NCI-H2171 (cell line): ENCODE measurements around the gene FAM98C.
"Not testable (repeated sequence)": the region's sequence is repeated elsewhere in the genome, so short reads cannot be mapped to it uniquely, and the experiment has no call there.

Experiments used
- DNase-seq: peaks from one replicate; lab custom pipeline; 2025; lab: John Stamatoyannopoulos, UW

Gene FAM98C

DNA sequence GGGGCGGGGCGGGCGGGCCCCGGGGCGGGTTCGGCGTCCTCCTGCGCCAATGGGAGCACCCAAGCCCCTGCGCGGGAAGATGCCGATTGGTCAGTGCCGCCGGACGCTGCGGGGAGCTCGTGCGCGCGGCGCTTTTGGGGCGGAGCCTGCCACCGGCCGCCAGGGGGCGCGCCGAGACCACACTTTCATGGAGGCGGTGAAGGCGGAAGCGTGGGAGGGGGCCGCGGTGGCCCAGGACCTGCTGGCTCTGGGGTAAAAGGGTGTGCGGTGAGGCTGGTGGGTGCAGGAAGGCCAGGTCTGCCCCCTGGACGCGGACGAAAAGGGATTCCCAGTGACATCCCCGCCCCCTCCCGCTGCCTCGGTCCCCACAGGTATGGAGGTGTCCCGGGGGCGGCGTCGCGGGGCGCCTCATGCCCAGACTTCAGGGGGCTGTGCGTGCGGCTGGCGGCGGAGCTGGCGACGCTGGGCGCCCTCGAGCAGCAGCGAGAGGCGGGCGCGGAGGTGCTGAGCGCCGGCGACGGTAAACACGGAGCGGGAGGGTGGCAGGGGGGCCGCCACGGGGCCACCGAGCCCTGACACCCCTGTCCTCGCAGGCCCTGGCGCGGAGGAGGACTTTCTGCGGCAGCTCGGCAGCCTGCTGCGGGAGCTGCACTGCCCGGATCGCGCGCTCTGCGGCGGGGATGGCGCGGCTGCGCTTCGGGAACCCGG is at the start of gene FAM98C:
FAM98C (plus strand) TSS at position 127 of the 708 bp plus-strand sequence; CDS start at position 188, 61 bp downstream.
- DNase-seq: peak; percentile 97

DNA sequence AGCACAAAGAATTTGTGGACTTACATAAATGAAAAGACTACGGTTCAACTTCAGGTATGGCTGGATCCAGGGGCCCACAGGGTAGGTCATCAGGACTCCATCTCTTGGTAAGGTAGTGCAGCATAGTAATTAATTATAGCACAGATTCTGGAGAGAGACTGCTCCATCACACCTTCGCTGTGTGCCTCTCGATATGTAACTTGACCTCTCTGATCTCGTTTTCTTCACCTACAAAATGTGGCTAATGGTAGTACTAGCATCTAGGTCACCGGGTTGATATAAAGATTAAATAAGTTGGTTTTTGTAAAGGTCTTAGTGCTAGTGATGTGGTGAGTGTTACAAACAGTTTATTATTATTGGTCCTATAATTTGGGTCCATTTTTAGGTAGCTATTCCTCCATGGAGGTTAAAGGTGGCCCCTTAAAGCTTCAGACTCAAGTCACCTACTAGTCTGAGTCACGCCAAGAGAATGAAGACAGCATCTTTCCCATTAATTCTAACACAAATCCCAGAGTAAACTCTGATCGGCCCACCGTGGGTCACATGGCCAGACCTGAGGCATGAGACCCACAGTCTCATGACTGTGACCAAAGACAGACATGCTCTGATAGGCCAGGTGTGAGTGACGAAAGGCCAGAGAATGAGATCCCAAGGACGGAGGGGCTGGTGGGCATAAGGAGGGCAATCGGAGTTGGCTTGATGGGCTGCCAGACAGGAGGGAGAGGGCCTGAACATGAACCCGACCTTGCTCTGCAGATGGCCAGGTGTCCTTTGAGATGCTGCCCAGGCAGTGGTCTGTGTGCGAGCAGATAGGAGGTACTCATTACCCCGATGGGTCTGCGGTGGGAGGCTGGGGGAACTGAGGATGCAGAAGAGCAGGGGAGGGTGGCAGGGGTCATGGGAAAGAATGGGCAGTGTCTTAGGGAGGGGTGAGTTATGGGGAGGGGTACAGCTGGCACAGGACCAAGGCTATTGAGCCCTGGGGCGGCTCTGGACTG is 46.9 kb upstream of the FAM98C start:
- DNase-seq: no peak

DNA sequence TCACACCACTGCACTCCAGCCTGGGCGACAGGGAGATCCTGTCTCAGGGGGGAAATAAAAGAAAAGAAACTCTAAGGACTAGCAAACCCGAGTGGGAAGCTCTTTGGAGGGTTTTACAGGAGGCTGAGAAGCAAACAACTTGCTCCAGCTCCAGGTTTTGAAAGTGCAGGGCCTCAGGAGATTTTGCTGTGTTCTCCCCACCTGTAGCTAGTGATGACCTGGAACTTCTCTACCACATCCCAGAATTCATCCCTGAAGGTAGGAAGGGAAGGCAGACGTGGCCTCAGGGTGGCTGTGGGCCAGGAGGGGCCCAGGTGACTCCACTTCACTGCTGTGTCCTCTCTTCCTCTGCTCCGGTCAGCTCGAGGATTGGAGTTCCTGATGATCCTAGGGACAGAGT is 44.8 kb upstream of the FAM98C start:
- DNase-seq: no peak

DNA sequence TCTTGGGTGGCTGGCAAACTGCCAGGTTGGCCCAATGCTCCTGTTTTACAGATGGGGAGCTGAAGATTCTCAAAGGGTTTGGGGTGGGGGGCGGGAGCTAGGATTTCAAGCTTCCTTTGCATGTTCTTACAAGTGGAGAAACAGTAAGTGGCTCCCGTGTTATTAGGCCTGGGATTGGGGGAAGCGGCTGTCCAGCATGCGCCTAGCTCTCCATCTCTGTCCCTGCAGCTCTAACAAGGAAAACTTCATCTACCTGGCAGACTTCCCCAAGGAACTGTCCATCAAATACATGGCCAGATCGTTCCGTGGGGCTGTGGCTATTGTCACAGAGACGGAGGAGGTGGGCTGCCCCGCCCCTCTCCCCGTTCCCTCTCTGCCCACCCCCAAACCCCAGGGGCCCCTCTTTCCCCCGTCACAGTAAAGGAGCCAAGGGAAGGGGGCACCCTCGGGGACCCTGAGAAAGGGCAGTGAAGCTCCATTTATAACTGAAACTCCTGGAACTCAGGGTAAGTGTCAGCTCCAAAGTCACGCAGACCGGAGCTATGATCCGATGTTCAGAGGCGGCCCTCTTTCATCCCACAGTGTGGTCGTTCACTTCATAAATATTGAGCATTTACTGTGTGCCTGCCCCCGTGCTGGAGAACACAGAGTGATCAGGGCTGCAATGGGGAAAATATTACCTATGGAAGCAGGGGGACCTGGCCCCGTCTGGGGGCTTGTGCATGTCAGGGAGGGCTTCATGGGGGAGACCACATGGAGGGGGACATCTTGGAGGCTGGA is 43.5 kb upstream of the FAM98C start:
- no peak for DNase-seq

DNA sequence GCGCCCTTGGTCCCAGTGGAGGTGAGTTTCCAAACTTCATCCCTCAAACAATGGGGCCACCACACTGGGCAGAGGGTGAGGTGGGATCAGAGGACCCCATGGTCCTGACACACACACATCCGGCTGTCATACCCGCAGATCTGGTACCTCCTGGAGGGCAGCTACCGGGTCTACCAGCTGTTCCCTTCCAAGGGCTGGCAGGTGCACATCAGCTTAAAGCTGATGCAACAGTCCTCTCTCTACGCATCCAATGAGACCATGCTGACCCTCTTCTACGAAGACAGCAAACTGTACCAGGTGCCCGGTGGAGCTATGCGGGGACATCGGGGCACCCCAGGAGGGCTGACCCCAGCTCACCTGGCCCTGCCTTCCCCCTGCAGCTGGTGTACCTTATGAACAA is 42.5 kb upstream of the FAM98C start:
- no peak for DNase-seq

DNA sequence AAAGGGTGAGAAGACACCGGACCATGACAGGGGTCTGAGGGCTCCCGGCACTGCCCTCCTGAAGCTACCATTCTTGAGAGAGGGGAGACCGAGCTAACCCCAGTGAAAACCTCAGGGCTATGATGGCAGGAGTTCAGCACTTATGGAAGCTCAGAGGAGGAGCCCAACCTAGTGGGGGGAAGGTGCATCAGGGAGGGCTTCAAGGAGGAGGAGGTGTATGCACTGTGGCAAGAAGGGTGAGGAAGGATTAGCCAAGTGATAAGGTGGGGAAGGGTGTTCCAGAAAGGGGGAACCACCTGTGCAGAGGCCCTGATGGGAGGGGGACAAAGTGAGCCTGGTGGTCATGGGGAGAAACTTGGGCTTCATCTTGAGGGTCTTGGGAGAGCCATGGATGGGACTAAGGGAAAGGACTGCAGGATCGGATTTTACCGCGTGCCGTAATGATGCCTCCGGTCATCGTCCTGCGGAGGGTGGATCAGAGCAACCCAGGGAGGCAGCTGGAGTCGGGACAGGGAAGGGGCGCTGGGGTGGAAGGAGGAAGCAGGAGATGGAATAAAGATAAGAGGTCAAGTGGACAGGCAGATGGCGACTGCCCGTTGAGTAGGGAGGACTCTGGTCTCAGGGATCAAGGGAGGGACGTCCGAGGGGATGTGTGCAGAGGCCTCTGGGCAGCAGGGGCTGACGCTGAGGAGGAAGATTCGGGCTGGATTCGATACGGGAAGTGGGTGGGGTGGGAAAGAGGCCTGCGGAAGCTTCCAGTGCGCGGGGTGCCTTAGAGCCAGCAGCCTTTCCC is 41.9 kb upstream of the FAM98C start:
- DNase-seq: no peak

DNA sequence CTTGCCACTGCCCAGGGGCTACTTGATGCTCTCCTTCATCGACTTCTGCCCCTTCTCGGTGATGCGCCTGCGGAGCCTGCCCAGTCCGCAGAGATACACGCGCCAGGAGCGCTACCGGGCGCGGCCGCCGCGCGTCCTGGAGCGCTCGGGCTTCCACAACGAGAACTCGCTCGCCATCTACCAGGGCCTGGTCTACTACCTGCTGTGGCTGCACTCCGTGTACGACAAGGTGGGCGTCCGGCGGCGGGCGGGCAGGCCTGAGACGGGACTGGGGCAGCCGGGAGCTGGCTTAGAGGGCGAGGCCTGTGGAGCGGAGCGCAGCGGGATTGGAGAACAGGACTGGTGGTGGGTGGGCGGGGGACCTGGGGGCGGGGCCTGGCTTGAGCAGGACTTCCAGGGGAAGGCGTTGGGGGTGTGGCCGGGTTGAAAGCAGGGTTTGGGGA is 41.2 kb upstream of the FAM98C start:
- DNase-seq: peak; percentile 90

DNA sequence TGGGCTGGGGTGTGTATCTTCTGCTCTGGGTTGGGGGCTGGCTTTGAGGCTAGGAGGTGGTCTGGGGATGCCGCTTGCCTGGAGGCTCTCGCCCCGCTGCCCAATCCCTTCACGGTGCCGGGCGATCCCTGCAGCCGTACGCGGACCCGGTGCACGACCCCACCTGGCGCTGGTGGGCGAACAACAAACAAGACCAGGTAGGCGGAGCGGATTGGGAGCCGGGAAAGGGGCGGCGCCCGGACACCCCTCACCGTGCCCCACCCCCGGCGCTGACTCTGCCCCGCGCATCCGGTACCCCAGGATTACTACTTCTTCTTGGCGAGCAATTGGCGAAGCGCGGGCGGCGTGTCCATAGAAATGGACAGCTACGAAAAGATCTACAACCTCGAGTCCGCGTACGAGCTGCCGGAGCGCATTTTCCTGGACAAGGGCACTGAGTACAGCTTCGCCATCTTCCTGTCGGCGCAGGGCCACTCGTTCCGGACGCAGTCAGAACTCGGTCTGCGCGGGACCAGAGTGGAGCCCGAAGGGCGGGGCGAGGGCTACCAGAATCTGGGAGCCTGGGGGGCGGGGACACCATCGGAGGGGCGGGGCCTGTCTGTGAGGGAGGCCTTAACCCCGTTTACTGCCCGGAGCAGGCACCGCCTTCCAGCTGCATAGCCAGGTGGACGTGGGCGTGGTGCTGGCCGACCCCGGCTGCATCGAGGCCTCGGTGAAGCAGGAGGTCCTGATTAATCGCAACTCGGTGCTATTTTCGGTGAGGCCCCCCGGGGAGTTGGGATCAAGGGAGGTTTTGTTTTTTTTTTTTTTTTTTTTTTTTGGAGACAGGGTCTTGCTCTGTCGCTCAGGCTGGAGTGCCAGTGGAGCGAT is 40.6 kb upstream of the FAM98C start:
- DNase-seq: peak; percentile 80

DNA sequence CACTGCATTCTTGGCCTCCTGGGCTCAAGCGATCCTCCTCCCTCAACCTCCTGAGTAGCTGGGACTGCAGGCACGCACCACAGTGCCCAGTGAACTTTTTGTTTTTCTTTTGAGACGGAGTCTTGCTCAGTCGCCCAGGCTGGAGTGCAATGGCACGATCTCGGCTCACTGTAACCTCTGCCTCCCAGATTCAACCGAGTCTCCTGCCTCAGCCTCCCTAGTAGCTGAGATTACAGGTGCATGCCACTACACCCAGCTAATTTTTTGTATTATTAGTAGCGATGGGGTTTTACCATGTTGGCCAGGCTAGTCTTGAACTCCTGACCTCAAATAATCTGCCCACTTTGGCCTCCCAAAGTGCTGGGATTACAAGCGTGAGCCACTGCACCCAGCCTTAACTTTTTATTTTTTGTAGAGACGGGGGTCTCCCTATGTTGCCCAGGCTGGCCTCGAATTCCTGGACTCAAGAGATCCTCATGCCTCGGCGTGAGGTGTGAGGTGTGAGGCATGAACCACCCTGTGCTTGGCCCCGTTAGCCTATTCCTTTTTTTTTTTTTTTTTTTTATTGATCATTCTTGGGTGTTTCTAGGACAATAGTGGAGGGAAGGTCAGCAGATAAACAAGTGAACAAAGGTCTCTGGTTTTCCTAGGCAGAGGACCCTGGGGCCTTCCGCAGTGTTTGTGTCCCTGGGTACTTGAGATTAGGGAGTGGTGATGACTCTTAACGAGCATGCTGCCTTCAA is 39.8 kb upstream of the FAM98C start:
- DNase-seq: not testable (repeated sequence)

DNA sequence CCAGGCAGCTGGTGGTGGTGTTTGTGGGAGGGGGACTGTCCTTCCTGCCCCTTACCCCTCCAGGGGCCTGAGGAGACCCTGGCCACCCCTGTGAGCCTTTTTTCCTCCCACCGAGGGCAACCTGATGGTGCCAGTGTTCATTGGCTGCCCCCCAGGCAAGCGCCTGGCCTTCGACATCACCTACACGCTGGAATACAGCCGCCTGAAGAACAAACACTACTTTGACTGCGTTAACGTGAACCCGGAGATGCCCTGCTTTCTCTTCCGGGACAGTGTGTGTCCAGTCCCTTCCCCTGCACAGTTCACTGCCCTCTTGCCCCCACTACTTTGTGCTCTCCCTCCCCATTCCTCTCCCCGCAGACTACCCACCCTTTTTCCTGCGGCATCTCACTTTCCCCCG is 35.9 kb upstream of the FAM98C start:
- DNase-seq: no peak

DNA sequence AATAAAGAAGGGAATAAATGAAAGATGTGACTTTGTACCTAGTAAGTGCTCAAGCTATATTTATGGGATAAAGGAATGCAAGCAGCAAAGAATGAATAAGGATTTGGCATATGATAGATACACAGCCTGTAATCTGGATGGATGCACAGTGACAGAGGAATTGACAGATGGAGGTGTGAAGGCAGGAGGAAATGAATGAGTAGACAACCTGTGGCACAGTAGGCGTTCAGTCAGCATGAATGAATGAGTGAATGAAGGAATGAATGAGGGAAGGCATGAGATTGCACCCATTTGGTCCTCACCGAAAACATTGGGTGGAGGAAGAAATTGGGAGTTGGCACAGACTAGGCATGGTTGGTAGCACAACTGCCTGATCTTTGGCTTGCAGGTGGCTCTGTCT is 33.3 kb upstream of the FAM98C start:
- no peak for DNase-seq

DNA sequence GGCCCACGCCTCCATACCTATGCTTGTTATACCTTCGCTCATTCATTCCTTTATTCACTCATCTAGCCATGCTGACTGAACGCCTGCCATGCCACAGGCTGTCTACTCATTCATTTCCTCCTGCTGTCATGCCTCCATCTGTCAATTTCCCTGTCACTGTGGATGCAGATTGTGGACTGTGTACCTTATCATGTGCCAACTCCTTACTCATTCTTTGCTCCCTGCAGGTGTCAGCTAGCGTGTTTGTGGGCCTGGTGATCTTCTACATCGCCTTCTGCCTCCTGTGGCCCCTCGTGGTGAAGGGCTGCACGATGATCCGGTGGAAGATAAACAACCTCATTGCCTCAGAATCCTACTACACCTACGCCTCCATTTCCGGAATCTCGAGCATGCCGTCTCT is 32.6 kb upstream of the FAM98C start:
- no peak for DNase-seq

DNA sequence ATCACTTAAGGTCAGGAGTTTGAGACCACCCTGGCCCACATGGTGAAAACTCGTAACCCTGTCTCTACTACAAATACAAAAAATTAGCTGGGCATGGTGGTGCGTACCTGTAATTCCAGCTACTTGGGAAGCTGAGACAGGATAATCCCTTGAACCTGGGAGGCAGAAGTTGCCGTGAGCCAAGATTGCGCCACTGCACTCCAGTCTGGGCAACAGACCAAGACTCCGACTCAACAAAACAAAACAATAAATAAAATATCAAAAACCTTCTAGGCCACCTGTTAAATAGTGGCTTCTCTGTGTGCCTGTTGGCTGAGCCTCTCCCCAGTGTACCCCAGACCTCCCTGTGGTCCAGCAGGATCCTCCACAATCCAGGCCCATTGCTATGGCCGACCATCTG is 31.8 kb upstream of the FAM98C start:
- DNase-seq: no peak

DNA sequence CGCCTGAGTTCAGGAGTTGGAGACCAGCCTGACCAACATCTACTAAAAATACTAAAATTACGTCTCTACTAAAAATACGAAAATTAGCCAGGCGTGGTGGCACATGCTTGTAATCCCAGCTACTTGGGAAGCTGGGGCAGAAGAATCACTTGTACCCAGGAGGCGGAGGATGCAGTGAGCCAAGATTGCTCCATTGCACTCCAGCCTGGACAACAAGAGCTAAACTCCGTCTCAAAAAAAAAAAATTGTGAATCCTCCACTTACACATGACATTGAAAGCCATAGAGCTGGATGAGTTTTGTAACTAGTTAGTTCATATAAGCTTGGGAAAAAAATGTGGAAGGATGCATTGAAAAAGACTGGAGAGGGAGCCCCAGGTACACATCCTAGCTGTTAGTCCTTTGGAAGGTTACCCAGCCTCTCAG is 29.0 kb upstream of the FAM98C start:
- no peak for DNase-seq

DNA sequence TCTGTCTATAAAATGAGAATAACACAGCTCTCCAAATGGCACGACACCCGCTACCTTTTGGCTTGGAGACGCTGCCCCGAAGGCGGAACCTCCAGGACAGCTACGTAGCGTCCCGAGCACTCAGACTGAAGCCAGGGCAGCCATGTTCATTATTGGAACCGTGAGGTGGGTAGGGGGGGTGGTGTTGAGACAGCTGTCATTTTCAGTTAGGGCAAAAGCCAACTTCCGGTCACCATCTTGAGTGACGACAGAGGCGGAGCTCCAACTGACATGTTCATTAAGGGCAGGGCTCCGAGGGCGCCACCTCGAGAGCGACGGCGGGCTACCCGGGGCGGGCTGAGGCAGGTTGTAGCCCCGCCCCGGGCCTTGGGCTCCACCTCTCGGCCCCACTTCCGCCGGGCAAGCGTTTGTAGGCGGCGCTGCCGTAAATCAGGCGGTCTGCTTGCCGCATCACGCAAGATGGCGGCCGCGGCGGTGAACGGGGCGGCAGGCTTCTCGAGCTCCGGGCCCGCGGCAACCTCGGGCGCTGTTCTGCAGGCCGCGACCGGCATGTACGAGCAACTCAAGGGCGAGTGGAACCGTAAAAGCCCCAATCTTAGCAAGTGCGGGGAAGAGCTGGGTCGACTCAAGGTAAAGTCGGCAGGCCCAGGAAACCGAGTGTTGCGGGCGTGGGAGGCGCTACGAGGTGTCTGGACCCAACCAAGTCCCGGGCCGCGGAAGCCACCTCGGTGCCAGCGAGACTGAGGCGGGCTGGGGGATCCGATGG is 28.4 kb upstream of the FAM98C start, which contains the start of gene PSMD8:
PSMD8 (plus strand) TSS at position 240 of the 766 bp plus-strand sequence; CDS start at position 271, 31 bp downstream.
- peak; percentile 99 for DNase-seq

DNA sequence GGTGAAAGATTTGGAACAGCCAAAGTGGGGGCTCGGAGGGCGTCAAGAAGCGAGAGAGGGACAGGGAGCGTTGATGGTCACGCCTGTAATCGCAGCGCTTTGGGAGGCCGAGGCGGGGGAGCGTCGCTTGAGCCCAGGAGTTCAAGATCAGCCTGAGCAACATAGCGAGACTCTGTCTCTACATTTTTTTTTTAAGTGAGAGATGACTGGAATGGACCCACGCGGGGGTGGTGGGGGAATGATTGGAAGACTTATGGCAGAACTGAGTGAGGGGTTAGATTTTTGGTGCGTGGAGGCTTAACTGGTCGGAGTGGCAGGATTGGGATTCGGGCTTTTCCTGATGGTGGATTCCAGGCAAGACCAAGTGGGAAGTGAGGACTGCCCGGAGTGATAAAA is 27.8 kb upstream of the FAM98C start:
- DNase-seq: no peak

DNA sequence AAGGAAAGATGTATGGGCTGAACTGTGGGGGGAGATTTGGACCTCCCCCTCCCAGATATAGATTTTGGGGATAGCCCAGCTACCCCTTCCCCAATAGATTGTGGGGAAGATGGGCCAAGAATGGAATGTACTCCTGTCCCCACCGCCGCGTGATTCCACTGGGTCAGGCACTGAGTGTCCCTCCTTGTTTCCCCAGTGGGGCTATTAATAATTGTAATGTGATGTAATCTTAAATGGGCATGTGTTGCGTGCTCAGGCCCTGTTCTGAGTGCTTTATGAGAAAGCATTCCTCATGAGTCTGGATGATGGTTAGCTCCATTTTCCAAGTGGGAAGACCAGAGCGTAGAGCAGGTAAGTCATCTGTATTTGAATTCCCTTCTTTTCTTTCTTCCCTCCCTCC is 27.1 kb upstream of the FAM98C start:
- DNase-seq: no peak

DNA sequence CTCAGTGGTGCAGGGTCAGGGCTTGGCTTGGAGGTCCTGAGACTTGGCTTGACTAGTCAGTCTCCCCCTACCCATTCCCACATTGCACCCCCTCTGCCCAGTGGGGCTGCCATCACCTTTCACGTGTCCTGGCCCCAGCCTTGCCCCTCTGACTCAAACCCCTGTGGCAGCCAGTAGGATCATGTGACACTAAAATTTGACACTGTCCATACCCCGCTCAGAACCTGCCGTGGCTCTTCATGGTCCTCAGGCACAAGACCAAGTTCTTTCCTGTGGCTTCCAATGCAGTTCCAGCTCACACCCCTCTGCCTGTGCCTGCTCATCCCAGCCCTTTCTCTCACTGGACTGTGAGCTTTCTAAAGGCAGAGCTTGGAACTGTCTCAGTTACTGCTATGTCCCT is 26.3 kb upstream of the FAM98C start:
- no peak for DNase-seq

DNA sequence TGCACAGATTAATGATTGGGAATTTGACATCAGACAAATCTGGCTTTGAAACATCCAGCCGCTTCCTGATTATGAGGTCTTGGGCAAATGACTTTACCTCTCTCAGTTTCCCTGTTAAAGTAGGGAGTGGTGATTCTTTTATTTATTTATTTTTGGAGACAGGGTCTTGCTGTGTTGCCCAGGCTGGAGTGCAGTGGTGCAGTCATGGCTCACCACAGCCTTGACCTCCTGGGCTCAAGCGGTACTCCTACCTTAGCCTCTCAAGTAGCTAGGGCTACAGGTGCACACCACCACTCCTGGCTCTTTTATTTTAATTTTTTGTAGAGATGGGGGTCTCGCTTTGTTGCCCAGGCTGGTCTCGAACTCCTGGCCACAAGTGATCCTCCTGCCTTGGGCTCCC is 25.8 kb upstream of the FAM98C start:
- no peak for DNase-seq
